H9 (cell line): ENCODE measurements around the gene CDH13. TPM values are rescaled to one million over a fixed set of nuclear protein-coding genes. Genes with fewer than 3 reads are reported as not detected.
A peak's percentile ranks its signal among the peaks of the same experiment; 100 is the strongest.

Experiments used
- DNase-seq: peaks from one replicate; pipeline ENCODE4 v3.0.0-alpha.2; 2017
- H2AFZ ChIP-seq: one replicate; pipeline ENCODE4 v1.6.1; 2013; ENCODE audit warnings: mild to moderate bottlenecking, low read length, control low read depth, moderate library complexity
- H2AK5ac ChIP-seq: 2 replicates; pipeline ENCODE4 v1.6.1; 2013; ENCODE audit warnings: low read length, control low read depth, mixed read lengths; ENCODE audit not compliant: insufficient read length
- H2BK120ac ChIP-seq: one replicate; pipeline ENCODE4 v1.6.1; 2013; ENCODE audit warnings: low read depth, mild to moderate bottlenecking, low read length, control low read depth, inconsistent platforms; ENCODE audit not compliant: poor library complexity, severe bottlenecking
- H2BK12ac ChIP-seq: 2 replicates; pipeline ENCODE4 v1.6.1; 2013; ENCODE audit warnings: low read length, control low read depth, mixed read lengths, low read depth; ENCODE audit not compliant: insufficient read length
- H2BK15ac ChIP-seq: 2 replicates; pipeline ENCODE4 v1.6.1; 2013; ENCODE audit warnings: low read depth, low read length, control low read depth
- H2BK20ac ChIP-seq: one replicate; pipeline ENCODE4 v1.6.1; 2013; ENCODE audit warnings: low read depth, mild to moderate bottlenecking, low read length, control low read depth, inconsistent platforms; ENCODE audit not compliant: poor library complexity, severe bottlenecking
- H2BK5ac ChIP-seq: 2 replicates; pipeline ENCODE4 v1.6.1; 2013; ENCODE audit warnings: low read length, control low read depth, mixed read lengths; ENCODE audit not compliant: insufficient read length
- H3K14ac ChIP-seq: 2 replicates; pipeline ENCODE4 v1.6.1; 2013; ENCODE audit warnings: low read length, control low read depth; ENCODE audit not compliant: insufficient read depth
- H3K18ac ChIP-seq: 2 replicates; pipeline ENCODE4 v1.6.1; 2013; ENCODE audit warnings: low read depth, mild to moderate bottlenecking, mixed read lengths, low read length, control low read depth; ENCODE audit not compliant: insufficient read length
- H3K23ac ChIP-seq: 2 replicates; pipeline ENCODE4 v1.6.1; 2013; ENCODE audit warnings: low read length, control low read depth, mixed read lengths, low read depth; ENCODE audit not compliant: insufficient read length
- H3K23me2 ChIP-seq: 2 replicates; pipeline ENCODE4 v1.6.1; 2013; ENCODE audit warnings: low read depth, mild to moderate bottlenecking, mixed read lengths, low read length, control low read depth; ENCODE audit not compliant: insufficient read length, poor library complexity, severe bottlenecking
- H3K27ac ChIP-seq: 2 replicates; pipeline ENCODE4 v1.5.1; 2013; ENCODE audit warnings: low read length, control low read depth, mixed read lengths, low read depth; ENCODE audit not compliant: insufficient read length
- H3K27me3 ChIP-seq: 2 replicates; pipeline ENCODE4 v1.6.1; 2013; ENCODE audit warnings: low read length, control low read depth, inconsistent platforms; ENCODE audit not compliant: insufficient read depth
- H3K4ac ChIP-seq: 2 replicates; pipeline ENCODE4 v1.6.1; 2013; ENCODE audit warnings: low read depth, mild to moderate bottlenecking, control low read depth, inconsistent platforms, low read length, moderate library complexity
- H3K4me1 ChIP-seq: 2 replicates; pipeline ENCODE4 v1.6.1; 2013; ENCODE audit warnings: low read length, control low read depth, inconsistent platforms; ENCODE audit not compliant: insufficient read depth
- H3K4me2 ChIP-seq: 2 replicates; pipeline ENCODE4 v1.6.1; 2013; ENCODE audit warnings: low read length, control low read depth, mixed read lengths; ENCODE audit not compliant: insufficient read length, insufficient read depth
- H3K56ac ChIP-seq: 2 replicates; pipeline ENCODE4 v1.6.1; 2013; ENCODE audit warnings: low read depth, mild to moderate bottlenecking, mixed read lengths, low read length, control low read depth; ENCODE audit not compliant: insufficient read length
- H3K79me1 ChIP-seq: 2 replicates; pipeline ENCODE4 v1.6.1; 2013; ENCODE audit warnings: low read depth, mild to moderate bottlenecking, moderate library complexity, low read length, control low read depth, inconsistent platforms; ENCODE audit not compliant: insufficient read depth, poor library complexity, severe bottlenecking
- H3K79me2 ChIP-seq: 2 replicates; pipeline ENCODE4 v1.6.1; 2013; ENCODE audit warnings: low read length, control low read depth, inconsistent platforms; ENCODE audit not compliant: insufficient read depth
- H3K9ac ChIP-seq: 2 replicates; pipeline ENCODE4 v1.6.1; 2013; ENCODE audit warnings: low read length, control low read depth, mixed read lengths; ENCODE audit not compliant: insufficient read length; ENCODE audit errors: extremely low read depth
- H3K9me3 ChIP-seq: one replicate; pipeline ENCODE4 v1.6.1; 2013; ENCODE audit warnings: low read depth, low read length, inconsistent platforms; ENCODE audit not compliant: control insufficient read depth
- H3T11ph ChIP-seq: one replicate; pipeline ENCODE4 v1.6.1; 2013; ENCODE audit warnings: mild to moderate bottlenecking, low read length, control low read depth, inconsistent platforms
- H4K20me1 ChIP-seq: one replicate; pipeline ENCODE4 v1.6.1; 2013; ENCODE audit not compliant: control insufficient read depth, insufficient read length, insufficient read depth
- H4K5ac ChIP-seq: 2 replicates; pipeline ENCODE4 v1.6.1; 2013; ENCODE audit warnings: low read depth, mild to moderate bottlenecking, mixed read lengths, low read length, control low read depth; ENCODE audit not compliant: insufficient read length
- H4K8ac ChIP-seq: replicated peaks from 2 replicates; pipeline ENCODE4 v1.6.1; 2013; ENCODE audit warnings: low read length, control low read depth, mixed read lengths, low read depth; ENCODE audit not compliant: insufficient read length
- H4K91ac ChIP-seq: 2 replicates; pipeline ENCODE4 v1.6.1; 2013; ENCODE audit warnings: low read depth, mild to moderate bottlenecking, moderate library complexity, mixed read lengths, low read length, control low read depth; ENCODE audit not compliant: insufficient read length
- H3K27ac Mint-ChIP-seq, 3 experiments: 2 replicates in 2 of 3; 3 replicates in 1 of 3; pipeline ENCODE4 v1.8.0; 2020 to 2021; ENCODE audit warnings: mixed read lengths in 3 of 3, mild to moderate bottlenecking in 1 of 3, moderate library complexity in 1 of 3
- H3K27me3 Mint-ChIP-seq: 2 replicates; pipeline ENCODE4 v1.8.0; 2021; ENCODE audit warnings: low read depth, mild to moderate bottlenecking, moderate library complexity, mixed read lengths
- H3K36me3 Mint-ChIP-seq, 3 experiments: 2 replicates in 2 of 3; 3 replicates in 1 of 3; pipeline ENCODE4 v1.8.0; 2020 to 2021; ENCODE audit warnings: low read depth in 3 of 3, mixed read lengths in 3 of 3; ENCODE audit not compliant: insufficient read depth in 1 of 3
- H3K4me1 Mint-ChIP-seq, 2 experiments: 2 replicates each; pipeline ENCODE4 v1.8.0; 2020; ENCODE audit warnings: mixed read lengths in 2 of 2
- H3K4me3 Mint-ChIP-seq, 2 experiments: 2 replicates in 1 of 2; 3 replicates in 1 of 2; pipeline ENCODE4 v1.8.0; 2020 to 2021; ENCODE audit warnings: mild to moderate bottlenecking in 2 of 2, mixed read lengths in 2 of 2, moderate library complexity in 1 of 2
- H3K9me3 Mint-ChIP-seq, 2 experiments: 2 replicates in 1 of 2; 3 replicates in 1 of 2; pipeline ENCODE4 v1.8.0; 2020; ENCODE audit warnings: mild to moderate bottlenecking in 2 of 2, mixed read lengths in 2 of 2, moderate library complexity in 1 of 2
- WGBS: extraction: QIAGEN DNeasy Blood & Tissue Kit; methylation state at CpG from one replicate; pipeline ENCODE4 v1.1.7; 2013; ENCODE audit warnings: missing lambda C conversion rate, low lambda C conversion rate, mixed read lengths; ENCODE audit not compliant: insufficient read length; ENCODE audit errors: extremely low coverage; 5-methylcytosine and 5-hydroxymethylcytosine counted together
- total RNA-seq: library from RNA; stranded (reverse); gene quantifications from 2 replicates; pipeline ENCODE4 v1.2.1, GENCODE V29; 2021
- TF ChIP-seq, protein P1 (sequence below): fragments of 200-600 bp; sonication (generic); conservative IDR thresholded peaks from 3 replicates; pipeline ENCODE4 v1.8.0; 2021; ENCODE audit warnings: antibody characterized with exemption, mild to moderate bottlenecking

The CDH13 gene
- total RNA-seq, 1 experiment from 2014 or later = 1.5 TPM

DNA sequence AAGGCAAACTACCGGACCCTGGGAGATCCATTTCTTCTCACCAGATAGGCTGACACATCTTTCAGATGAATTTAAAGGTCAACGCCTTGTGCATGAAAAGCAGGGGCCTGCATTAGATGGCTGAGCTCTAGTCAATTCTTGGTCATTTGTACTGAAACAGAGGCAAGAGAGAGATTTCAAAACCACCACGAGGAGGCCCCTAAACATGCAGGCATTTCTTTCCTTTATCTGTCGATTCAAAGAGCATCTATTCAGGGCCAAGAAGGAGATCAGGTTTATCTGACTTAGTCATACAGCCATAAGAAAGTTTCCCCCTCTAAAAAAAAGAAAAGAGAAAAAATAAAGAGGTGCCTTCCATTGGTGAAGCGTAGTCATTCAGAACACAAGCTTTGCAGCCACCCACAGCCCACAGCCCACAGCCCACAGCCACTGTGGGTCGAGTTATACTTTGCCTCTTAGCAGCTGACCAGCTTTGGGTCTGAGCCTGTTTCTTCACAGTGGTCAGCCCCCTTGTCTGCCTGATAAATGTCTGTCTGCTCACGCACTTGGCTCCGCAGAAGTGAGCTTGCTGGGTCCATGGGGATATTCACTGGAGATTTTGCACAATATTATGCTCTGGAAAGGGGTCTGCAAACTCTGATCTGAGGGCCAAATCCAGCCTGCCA is 207.5 kb downstream of the CDH13 start:
- Histone ChIP-seq H3K27me3 (no peaks in the 10 kb centered on the region), H4K91ac (no peak overlapping the region), H2BK12ac (no peak overlapping the region), H2BK15ac (no peak overlapping the region), H3K23ac (no peak overlapping the region), H3K18ac (no peak overlapping the region), H3K4me1 (peaks cover 18% of the 10 kb centered on the region), H3K9ac (no peak overlapping the region), H2AFZ (no peak overlapping the region), H3K4ac (no peak overlapping the region), H3K27ac (no peak overlapping the region), H4K20me1 (no peaks in the 10 kb centered on the region), H3K4me2 (no peak overlapping the region), H3K14ac (no peak overlapping the region), H3K23me2 (no peaks in the 10 kb centered on the region), H2AK5ac (no peak overlapping the region), H2BK20ac (no peak overlapping the region), H2BK120ac (no peak overlapping the region), H3T11ph (no peak overlapping the region), H3K79me2 (no peaks in the 10 kb centered on the region), H4K8ac (no peak overlapping the region), H3K56ac (no peak overlapping the region), H4K5ac (no peak overlapping the region), H2BK5ac (no peak overlapping the region), H3K9me3 (no peaks in the 10 kb centered on the region), H3K79me1 (no peaks in the 10 kb centered on the region)
- Mint-ChIP-seq H3K4me1 (peaks cover 40 to 43% of the 10 kb centered on the region in 2 experiments), H3K27ac (no peak overlapping the region; a peak in 1 of 7 replicates), H3K27me3 (no peaks in the 10 kb centered on the region; the same call in 1 of the 2 replicates), H3K9me3 (peaks cover 9 to 12% of the 10 kb centered on the region in 2 experiments; a peak in 4 of 5 replicates), H3K4me3 (no peak overlapping the region), H3K36me3 (peaks cover 0 to 7% (median 7%) of the 10 kb centered on the region in 3 experiments; a peak in 2 of 7 replicates)
- TF ChIP-seq, protein P1, sequence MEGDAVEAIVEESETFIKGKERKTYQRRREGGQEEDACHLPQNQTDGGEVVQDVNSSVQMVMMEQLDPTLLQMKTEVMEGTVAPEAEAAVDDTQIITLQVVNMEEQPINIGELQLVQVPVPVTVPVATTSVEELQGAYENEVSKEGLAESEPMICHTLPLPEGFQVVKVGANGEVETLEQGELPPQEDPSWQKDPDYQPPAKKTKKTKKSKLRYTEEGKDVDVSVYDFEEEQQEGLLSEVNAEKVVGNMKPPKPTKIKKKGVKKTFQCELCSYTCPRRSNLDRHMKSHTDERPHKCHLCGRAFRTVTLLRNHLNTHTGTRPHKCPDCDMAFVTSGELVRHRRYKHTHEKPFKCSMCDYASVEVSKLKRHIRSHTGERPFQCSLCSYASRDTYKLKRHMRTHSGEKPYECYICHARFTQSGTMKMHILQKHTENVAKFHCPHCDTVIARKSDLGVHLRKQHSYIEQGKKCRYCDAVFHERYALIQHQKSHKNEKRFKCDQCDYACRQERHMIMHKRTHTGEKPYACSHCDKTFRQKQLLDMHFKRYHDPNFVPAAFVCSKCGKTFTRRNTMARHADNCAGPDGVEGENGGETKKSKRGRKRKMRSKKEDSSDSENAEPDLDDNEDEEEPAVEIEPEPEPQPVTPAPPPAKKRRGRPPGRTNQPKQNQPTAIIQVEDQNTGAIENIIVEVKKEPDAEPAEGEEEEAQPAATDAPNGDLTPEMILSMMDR = 0 out of 3 replicates have a peak, but pooled peaks have one; percentile 17
- DNase-seq = no peak
- WGBS = no CpG with 5 or more reads among the region's 8 CpGs
